ENCODE measurements around the gene TBPL1. TPM values are rescaled to one million over a fixed set of nuclear protein-coding genes. Genes with fewer than 3 reads are reported as not detected.

TBPL1 gene
- total RNA-seq: 10 to 100 TPM in 1 of 4 donors, 1 to 10 TPM in 3; 4.8 to 14.9 (median 6.6) TPM

- DNase-seq (ENCODE audit: low spot score in 2 of 2): peak; percentile 91 to 94
- Histone ChIP-seq H3K27me3 (no peaks in the 10 kb centered on the region), H3K27ac (peak within 1 kb of the TSS; percentile 83 to 98 (median 98)), H3K36me3 (no peaks in the 10 kb centered on the region), H3K4me1 (peaks cover 0 to 48% (median 0%) of the 10 kb centered on the region in 4 donors), H3K9me3 (no peaks in the 10 kb centered on the region), H3K4me3 (peak within 1 kb of the TSS; percentile 57 to 97 (median 80))
- 0% methylated on average over 46 to 52 of the region's 64 CpGs for WGBS, 2 donors
- peak; percentile 69 to 90 for TF ChIP-seq EP300 (IDR thresholded peaks at IDR 0.05)
- no peak for TF ChIP-seq CTCF (IDR thresholded peaks at IDR 0.05)
- peak; percentile 55 to 70 for TF ChIP-seq POLR2A (IDR thresholded peaks at IDR 0.05)
Observed at GRCh38 chr6:133952815-133953633, at the start of gene TBPL1. TSS of gene TBPL1 (plus strand) at chr6:133953224. CDS start at chr6:133980126, 26,902 bp downstream.

DNA sequence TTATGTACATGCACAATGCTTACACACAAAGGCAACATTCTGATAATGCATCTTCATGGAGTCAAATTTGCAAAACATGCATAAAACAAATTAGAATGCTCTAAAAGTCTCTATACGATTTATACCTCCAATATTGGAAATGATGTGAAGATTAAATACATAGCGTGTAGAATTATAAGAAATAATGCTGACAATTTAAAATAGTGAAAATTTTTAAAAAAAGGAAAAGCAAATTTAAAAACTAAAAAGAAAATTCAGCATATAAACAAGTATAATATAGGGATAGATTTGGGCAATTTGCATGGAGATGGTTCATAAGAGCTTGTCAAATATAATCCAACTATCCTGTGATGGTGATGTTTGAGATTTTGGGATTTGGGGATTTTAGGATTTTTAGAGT lies 49.2 kb upstream of the TBPL1 start:
- WGBS, 2 donors: 86 to 94% methylated on average over 2 of the region's 2 CpGs
- TF ChIP-seq EP300 (IDR thresholded peaks at IDR 0.05) (no peak), CTCF (IDR thresholded peaks at IDR 0.05) (no peak), POLR2A (IDR thresholded peaks at IDR 0.05) (no peak)
- Histone ChIP-seq H3K4me3 (no peak overlapping the region), H3K9me3 (no peaks in the 10 kb centered on the region), H3K36me3 (no peaks in the 10 kb centered on the region), H3K27me3 (peaks cover 0 to 34% of the 10 kb centered on the region in 2 donors), H3K4me1 (no peaks in the 10 kb centered on the region), H3K27ac (no peak overlapping the region)
- no peak for DNase-seq (ENCODE audit: low spot score in 2 of 2)

GRCh38 chr6:133906050-133906449 lies 47.0 kb upstream of the TBPL1 start:
- TF ChIP-seq EP300 (IDR thresholded peaks at IDR 0.05) (no peak), POLR2A (IDR thresholded peaks at IDR 0.05) (no peak), CTCF (IDR thresholded peaks at IDR 0.05) (no peak)
- 58 to 77% methylated on average over 1 of the region's 1 CpG for WGBS, 2 donors
- H3K27ac ChIP-seq: no peak overlapping the region
- H3K9me3 ChIP-seq: no peaks in the 10 kb centered on the region
- no peaks in the 10 kb centered on the region for H3K36me3 ChIP-seq
- no peak overlapping the region for H3K4me3 ChIP-seq
- H3K4me1 ChIP-seq: no peaks in the 10 kb centered on the region
- DNase-seq (ENCODE audit: low spot score in 2 of 2): no peak
- H3K27me3 ChIP-seq: peaks cover 0 to 19% of the 10 kb centered on the region in 2 donors

GRCh38 chr6:133916650-133917151 lies 36.3 kb upstream of the TBPL1 start:
- Histone ChIP-seq H3K4me3 (no peak overlapping the region), H3K27ac (no peak overlapping the region), H3K27me3 (no peaks in the 10 kb centered on the region), H3K36me3 (no peaks in the 10 kb centered on the region), H3K4me1 (peaks cover 0 to 4% (median 0%) of the 10 kb centered on the region in 4 donors), H3K9me3 (peaks cover 0 to 7% (median 3%) of the 10 kb centered on the region in 4 donors)
- WGBS, 2 donors: 11 to 12% methylated on average over 8 of the region's 8 CpGs
- DNase-seq (ENCODE audit: low spot score in 2 of 2): peak; percentile 89 to 98
- no peak for TF ChIP-seq POLR2A (IDR thresholded peaks at IDR 0.05)
- peak; percentile 79 to 84 (median 82) for TF ChIP-seq CTCF (IDR thresholded peaks at IDR 0.05)
- no peak for TF ChIP-seq EP300 (IDR thresholded peaks at IDR 0.05)

DNA sequence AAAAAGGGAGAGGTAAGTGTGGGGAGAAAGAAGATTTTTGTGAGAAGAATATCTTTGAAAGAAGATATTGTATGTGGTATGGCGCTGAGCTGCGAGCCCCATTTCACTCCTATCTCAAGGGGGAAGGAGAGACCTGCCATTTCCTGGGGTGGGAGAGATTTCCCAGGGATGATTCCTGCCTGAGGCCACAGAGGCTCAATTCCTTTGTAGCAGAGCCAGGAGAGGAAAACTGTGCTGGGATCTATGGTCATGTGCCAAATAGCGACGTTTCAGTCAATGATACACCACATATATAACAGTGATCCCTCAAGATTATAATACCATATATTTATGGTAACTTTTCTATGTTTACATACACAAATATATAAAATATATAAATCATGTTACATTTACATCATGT lies 35.2 kb upstream of the TBPL1 start:
- no peaks in the 10 kb centered on the region for H3K27me3 ChIP-seq
- H3K27ac ChIP-seq: no peak overlapping the region
- no peak overlapping the region for H3K4me3 ChIP-seq
- H3K4me1 ChIP-seq: peaks cover 0 to 4% (median 0%) of the 10 kb centered on the region in 4 donors
- no peaks in the 10 kb centered on the region for H3K36me3 ChIP-seq
- peaks cover 0 to 7% (median 3%) of the 10 kb centered on the region in 4 donors for H3K9me3 ChIP-seq
- no peak for TF ChIP-seq EP300 (IDR thresholded peaks at IDR 0.05)
- TF ChIP-seq POLR2A (IDR thresholded peaks at IDR 0.05): no peak
- TF ChIP-seq CTCF (IDR thresholded peaks at IDR 0.05): no peak
- no peak for DNase-seq (ENCODE audit: low spot score in 2 of 2)
- WGBS, 2 donors: 75 to 76% methylated on average over 4 of the region's 4 CpGs

Data from tibial nerve (tissue), 4 donors.